ENCODE measurements around the gene OR6J1. TPM values are rescaled to one million over a fixed set of nuclear protein-coding genes. Genes with fewer than 3 reads are reported as not detected.

The OR6J1 gene
- total and polyA plus RNA-seq, 2 of the 8 experiments (the other 6 are each of a cell fraction or from before 2014, with no cell fraction given) = not detected

GRCh38 chr14:22613106-22613695 lies 31.0 kb downstream of the OR6J1 start:
- Histone ChIP-seq H4K20me1 (replicated peaks in 1 of 2; ENCODE audit: control insufficient read depth in 1 of 2, insufficient read depth in 2 of 2, low read length in 2 of 2) (no peaks in the 10 kb centered on the region), H3K4me2 (ENCODE audit: insufficient read depth in 1 of 2, low read depth in 2 of 2, low read length in 2 of 2) (no peak overlapping the region), H2BK120ac (replicated peaks; ENCODE audit: low read depth, low read length) (no peak overlapping the region), H3K4ac (replicated peaks; ENCODE audit: insufficient read length, low read depth, low read length) (no peak overlapping the region), H2BK12ac (ENCODE audit: low read depth, low read length) (no peak overlapping the region; the same call in 1 of the 2 replicates), H2BK15ac (ENCODE audit: low read length) (no peak overlapping the region), H3K56ac (replicated peaks; ENCODE audit: insufficient read length, low read depth, low read length) (no peak overlapping the region), H3K27ac (ENCODE audit: low read depth, low read length) (no peak overlapping the region; the same call in 1 of the 2 replicates), H3K9ac (replicated peaks in 1 of 4; ENCODE audit: extremely low read depth in 1 of 4, low read depth in 3 of 4, low read length in 3 of 4) (no peak overlapping the region), H3K36me3 (ENCODE audit: control insufficient read depth in 2 of 4, insufficient read depth in 4 of 4, low read length in 3 of 4) (peaks cover 5 to 20% (median 16%) of the 10 kb centered on the region in 4 experiments; a peak in 6 of 8 replicates), H3K9me3 (ENCODE audit: insufficient read depth in 2 of 2, low read depth in 1 of 2, low read length in 1 of 2) (no peaks in the 10 kb centered on the region), H3K79me1 (ENCODE audit: low read depth, low read length) (no peaks in the 10 kb centered on the region), H4K91ac (replicated peaks; ENCODE audit: insufficient read length, low read length) (no peak overlapping the region), H4K5ac (ENCODE audit: insufficient read length, low read depth, low read length) (no peak overlapping the region), H2BK5ac (ENCODE audit: low read depth, low read length) (no peak overlapping the region), H3K27me3 (replicated peaks in 1 of 4; ENCODE audit: control insufficient read depth in 3 of 4, extremely low read depth in 1 of 4, insufficient read depth in 3 of 4, low read length in 3 of 4) (no peaks in the 10 kb centered on the region), H3K23ac (ENCODE audit: insufficient read length) (no peak overlapping the region), H4K8ac (ENCODE audit: extremely low read depth, insufficient read depth, low read length) (no peak overlapping the region), H3K23me2 (ENCODE audit: low read depth, low read length) (no peaks in the 10 kb centered on the region), H3K79me2 (ENCODE audit: control insufficient read depth in 1 of 2, insufficient read depth in 2 of 2, low read length in 2 of 2) (no peaks in the 10 kb centered on the region), H2AFZ (ENCODE audit: low read length) (no peak overlapping the region), H3K4me3 (ENCODE audit: extremely low read depth in 1 of 4, insufficient read depth in 2 of 4, low read depth in 3 of 4, low read length in 4 of 4) (no peak overlapping the region), H3K14ac (ENCODE audit: insufficient read length) (no peak overlapping the region), H3K4me1 (replicated peaks in 1 of 4; ENCODE audit: control insufficient read depth in 3 of 4, insufficient read depth in 4 of 4, low read length in 3 of 4) (peaks cover 0 to 8% (median under 1%) of the 10 kb centered on the region in 4 experiments; a peak in 3 of 7 replicates), H3K18ac (ENCODE audit: extremely low read depth, low read length) (no peak overlapping the region), H2BK20ac (ENCODE audit: low read length) (no peak overlapping the region), H2AK5ac (ENCODE audit: low read depth, low read length) (no peak overlapping the region; the same call in 1 of the 2 replicates)
- POLR2A ChIA-PET (ENCODE audit: partially characterized antibody) = interaction anchor here (0.7 to 1.4 kb wide), 5 partner anchors 14 to 340 kb away, joined by 3 read pairs; no protein-coding TSS in a partner anchor
- FAIRE-seq = no peak
- DNase-seq (ENCODE audit: low read depth in 1 of 2, low spot score in 2 of 2) = no peak
- no peak for TF ChIP-seq E2F6 (IDR thresholded peaks at IDR 0.05)
- TF ChIP-seq GABPA (IDR thresholded peaks at IDR 0.05; ENCODE audit: borderline replicate concordance, insufficient read depth, low read length) = no peak
- no peak for TF ChIP-seq TBP (IDR thresholded peaks at IDR 0.05; ENCODE audit: low read depth, low read length)
- TF ChIP-seq SIN3A (conservative IDR thresholded peaks at IDR 0.05 in 1 of 2, IDR thresholded peaks at IDR 0.05 in 1 of 2; ENCODE audit: low read depth in 1 of 2, low read length in 2 of 2) = no peak
- TF ChIP-seq EGR1 (IDR thresholded peaks at IDR 0.05; ENCODE audit: borderline replicate concordance, low read depth, low read length) = no peak
- no peak for TF ChIP-seq SIRT6 (IDR thresholded peaks at IDR 0.05; ENCODE audit: low read length)
- no peak for TF ChIP-seq RFX5 (IDR thresholded peaks at IDR 0.05; ENCODE audit: borderline replicate concordance, low read depth, low read length)
- no peak for TF ChIP-seq RBBP5 (IDR thresholded peaks at IDR 0.05; ENCODE audit: borderline replicate concordance, low read depth, low read length)
- TF ChIP-seq MAX (IDR thresholded peaks at IDR 0.05) = no peak
- no peak for TF ChIP-seq POU5F1 (IDR thresholded peaks at IDR 0.05; ENCODE audit: low read depth, low read length)
- CTCF ChIA-PET (ENCODE audit: partially characterized antibody) = interaction anchor here (0.7 to 1.3 kb wide), 13 partner anchors 10 to 201 kb away, joined by 3 to 5 read pairs (median 3); partner anchors contain the start of genes ABHD4 and DAD1
- 78% methylated on average over 2 of the region's 2 CpGs; no CpG with 5 or more reads in 1 of the 2 experiments for WGBS, 2 experiments (ENCODE audit: extremely low coverage in 1 of 2, insufficient coverage in 1 of 2, insufficient read length in 1 of 2, insufficient replicate concordance in 2 of 2, low coverage in 1 of 2, low lambda C conversion rate in 2 of 2, missing lambda C conversion rate in 1 of 2)
